22Rv1 (cell line): ENCODE measurements around the gene S100A13.

Experiments
- H3K27ac ChIP-seq: fragments of 450-650 bp; 2 replicates; pipeline ENCODE4 v1.5.1; 2017
- CTCF ChIP-seq: fragments of 450-650 bp; IDR thresholded peaks from 2 replicates; pipeline ENCODE4 v1.5.1; 2017; ENCODE audit warnings: mild to moderate bottlenecking
- ZFX ChIP-seq: fragments of 450-650 bp; IDR thresholded peaks from 2 replicates; pipeline ENCODE4 v1.6.1; 2017; ENCODE audit warnings: antibody characterized with exemption, borderline replicate concordance

S100A13 gene

GRCh38 chr1:153638261-153638660, 11.0 kb upstream of the S100A13 start:
- TF ChIP-seq CTCF = no peak
- TF ChIP-seq ZFX = no peak

GRCh38 chr1:153636312-153636711, 9.0 kb upstream of the S100A13 start:
- TF ChIP-seq ZFX (no peak), CTCF (no peak)
- peak overlapping the region; percentile 100; the same call in 1 of the 2 replicates for H3K27ac ChIP-seq

More at GRCh38 chr1:153638261-153638660, 11.0 kb upstream of the S100A13 start:
- no peak overlapping the region for H3K27ac ChIP-seq

- TF ChIP-seq ZFX (no peak), CTCF (no peak)
- H3K27ac ChIP-seq = peak overlapping the region; percentile 100; the same call in 1 of the 2 replicates
Measured at GRCh38 chr1:153635872-153636271, 8.6 kb upstream of the S100A13 start.

GRCh38 chr1:153633754-153634665, 6.7 kb upstream of the S100A13 start, which contains the start of gene CHTOP:
TSS of gene CHTOP (plus strand) at chr1:153634066. CDS start at chr1:153636589, 2,523 bp downstream.
- no peak for TF ChIP-seq ZFX
- no peak for TF ChIP-seq CTCF
- peak within 1 kb of the TSS; percentile 100 for H3K27ac ChIP-seq

- H3K27ac ChIP-seq = peak overlapping the region; percentile 100
- no peak for TF ChIP-seq ZFX
- TF ChIP-seq CTCF = no peak
Measured at GRCh38 chr1:153633161-153633753, 6.0 kb upstream of the S100A13 start.

GRCh38 chr1:153631047-153632022, 4.0 kb upstream of the S100A13 start:
- no peak overlapping the region for H3K27ac ChIP-seq
- TF ChIP-seq CTCF = no peak
- no peak for TF ChIP-seq ZFX
